Mucosa of descending colon (tissue), 3 donors: ENCODE measurements around the gene SPRY2. TPM values are rescaled to one million over a fixed set of nuclear protein-coding genes. Genes with fewer than 3 reads are reported as not detected.

Experiments used
- ATAC-seq: fragments of 200-7000 bp; cut with Tn5 transposase; one replicate; pipeline ENCODE4 v1.9.1; 2020; ENCODE audit warnings: mild to moderate bottlenecking, moderate library complexity
- DNase-seq, 3 donors: peaks; one replicate each; pipeline ENCODE4 v3.0.0-alpha.2; 2020
- H3K36me3 ChIP-seq: fragments of 200-600 bp; one replicate; pipeline ENCODE4 v1.8.0; 2021; ENCODE audit warnings: low read depth, mild to moderate bottlenecking
- H3K4me1 ChIP-seq: fragments of 200-600 bp; one replicate; pipeline ENCODE4 v1.8.0; 2021; ENCODE audit warnings: low read depth, mild to moderate bottlenecking
- H3K4me3 ChIP-seq: fragments of 200-600 bp; one replicate; pipeline ENCODE4 v1.8.0; 2021; ENCODE audit warnings: mild to moderate bottlenecking
- H3K9me3 ChIP-seq: fragments of 200-600 bp; one replicate; pipeline ENCODE4 v1.8.0; 2021; ENCODE audit warnings: mild to moderate bottlenecking
- intact Hi-C, 2 donors: fragments of 100-400 bp; cut with DNase I in 1 of 2; cut with micrococcal nuclease in 1 of 2; formaldehyde crosslinking; loops; one replicate each; pipeline versions ENCODE4 v1.11.0 to v1.11.1; 2022; cut with DNase I, micrococcal nuclease
- total RNA-seq, 3 donors: library from RNA; stranded (reverse); fragmentation: NEBNext Ultra II Directional in 2 of 3; extraction: Animal tissue kit (Norgen Biotek cat#: 25700) in 2 of 3; gene quantifications; one replicate each; pipeline versions ENCODE4 v1.2.1 to v1.2.4, GENCODE V29; 2021 to 2023
- TF ChIP-seq, protein P1 (sequence below): fragments of 200-600 bp; IDR thresholded peaks from one replicate; pipeline ENCODE4 v1.8.0; 2022; ENCODE audit warnings: antibody characterized with exemption, mild to moderate bottlenecking
- donor health status: DM: no; HTN: no; CAD: no; lungs with moderate emphysema.
- donor health status: DM: no; HTN: no; CAD: no.
- donor health status: DM: no; HTN: yes; CAD: no.

The SPRY2 gene
- total RNA-seq, 3 donors from 2014 or later, result 47.8 to 51.3 (median 50.9) TPM

DNA sequence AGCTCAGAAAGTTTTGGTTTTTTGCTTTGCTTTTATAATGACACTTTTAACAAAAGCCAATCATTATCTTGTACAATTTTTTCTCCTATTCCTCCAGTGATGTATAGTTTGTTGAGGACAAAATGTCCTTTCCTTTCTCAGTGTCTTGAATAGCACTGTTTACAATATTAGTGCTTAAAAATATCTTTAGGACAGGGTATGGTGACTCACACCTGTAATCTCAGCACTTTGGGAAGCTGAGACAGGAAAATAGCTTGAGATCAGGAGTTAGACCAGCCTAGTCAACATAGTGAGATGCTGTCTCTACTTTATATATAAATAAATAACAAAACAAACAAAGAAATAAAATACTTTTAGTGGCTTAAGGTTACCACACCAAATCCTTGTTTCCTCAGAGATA, 41.9 kb downstream of the SPRY2 start:
- TF ChIP-seq, protein P1, sequence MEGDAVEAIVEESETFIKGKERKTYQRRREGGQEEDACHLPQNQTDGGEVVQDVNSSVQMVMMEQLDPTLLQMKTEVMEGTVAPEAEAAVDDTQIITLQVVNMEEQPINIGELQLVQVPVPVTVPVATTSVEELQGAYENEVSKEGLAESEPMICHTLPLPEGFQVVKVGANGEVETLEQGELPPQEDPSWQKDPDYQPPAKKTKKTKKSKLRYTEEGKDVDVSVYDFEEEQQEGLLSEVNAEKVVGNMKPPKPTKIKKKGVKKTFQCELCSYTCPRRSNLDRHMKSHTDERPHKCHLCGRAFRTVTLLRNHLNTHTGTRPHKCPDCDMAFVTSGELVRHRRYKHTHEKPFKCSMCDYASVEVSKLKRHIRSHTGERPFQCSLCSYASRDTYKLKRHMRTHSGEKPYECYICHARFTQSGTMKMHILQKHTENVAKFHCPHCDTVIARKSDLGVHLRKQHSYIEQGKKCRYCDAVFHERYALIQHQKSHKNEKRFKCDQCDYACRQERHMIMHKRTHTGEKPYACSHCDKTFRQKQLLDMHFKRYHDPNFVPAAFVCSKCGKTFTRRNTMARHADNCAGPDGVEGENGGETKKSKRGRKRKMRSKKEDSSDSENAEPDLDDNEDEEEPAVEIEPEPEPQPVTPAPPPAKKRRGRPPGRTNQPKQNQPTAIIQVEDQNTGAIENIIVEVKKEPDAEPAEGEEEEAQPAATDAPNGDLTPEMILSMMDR, result no peak
- H3K4me3 ChIP-seq, result no peak overlapping the region
- no peak for DNase-seq
- intact Hi-C loops, result no loop called here
- no peaks in the 10 kb centered on the region for H3K4me1 ChIP-seq
- H3K9me3 ChIP-seq, result no peaks in the 10 kb centered on the region
- no peaks in the 10 kb centered on the region for H3K36me3 ChIP-seq
- ATAC-seq, result no peak

- TF ChIP-seq, protein P1, result no peak
- DNase-seq, result no peak
- Histone ChIP-seq H3K9me3 (no peaks in the 10 kb centered on the region), H3K36me3 (no peaks in the 10 kb centered on the region), H3K4me3 (no peak overlapping the region), H3K4me1 (no peaks in the 10 kb centered on the region)
- no peak for ATAC-seq
- intact Hi-C loops, result no loop called here
Measured at GRCh38 chr13:80297503-80297902, 43.4 kb downstream of the SPRY2 start.

DNA sequence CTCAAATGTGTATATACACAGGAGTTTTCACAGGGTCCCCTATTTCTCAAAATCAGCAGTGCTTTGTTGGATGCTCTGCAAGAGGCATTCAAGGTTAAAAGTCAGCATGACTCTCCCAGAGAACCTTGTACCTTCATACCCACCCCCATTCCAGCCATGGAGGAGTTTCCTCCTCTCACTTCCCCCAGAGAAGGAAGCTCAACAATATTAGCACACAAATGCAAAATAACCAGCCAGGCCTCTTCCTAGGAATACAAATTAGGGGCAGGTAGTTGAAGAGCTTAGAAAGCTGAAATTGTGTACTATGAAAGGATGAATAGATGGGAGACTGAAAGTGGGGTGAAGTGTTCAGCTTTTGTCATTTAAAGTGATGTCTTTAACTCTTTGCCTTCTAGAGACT, 43.8 kb downstream of the SPRY2 start:
- peak; percentile 50 for ATAC-seq
- TF ChIP-seq, protein P1, result no peak
- H3K36me3 ChIP-seq, result no peaks in the 10 kb centered on the region
- H3K9me3 ChIP-seq, result no peaks in the 10 kb centered on the region
- no peaks in the 10 kb centered on the region for H3K4me1 ChIP-seq
- no peak overlapping the region for H3K4me3 ChIP-seq
- DNase-seq, result peak in 1 of 3 donors; percentile 18
- intact Hi-C loops, result no loop called here

- TF ChIP-seq, protein P1, result no peak
- Histone ChIP-seq H3K4me1 (no peaks in the 10 kb centered on the region), H3K4me3 (no peak overlapping the region), H3K36me3 (no peaks in the 10 kb centered on the region), H3K9me3 (no peaks in the 10 kb centered on the region)
- intact Hi-C loops, result no loop called here
- DNase-seq, result peak in 1 of 3 donors; percentile 10
- ATAC-seq, result no peak
Measured at GRCh38 chr13:80296638-80297037, 44.3 kb downstream of the SPRY2 start.

GRCh38 chr13:80290591-80290990, 50.3 kb downstream of the SPRY2 start:
- intact Hi-C loops, result no loop called here
- Histone ChIP-seq H3K4me3 (no peak overlapping the region), H3K4me1 (no peaks in the 10 kb centered on the region), H3K9me3 (no peaks in the 10 kb centered on the region), H3K36me3 (no peaks in the 10 kb centered on the region)
- no peak for ATAC-seq
- TF ChIP-seq, protein P1, result no peak
- no peak for DNase-seq
